Calu3 (cell line): ENCODE results near the gene ADAMTS5. TPM values are rescaled to one million over a fixed set of nuclear protein-coding genes. Genes with fewer than 3 reads are reported as not detected.

Experiments
- BruUV-seq: library from RNA; stranded (reverse); fragments of 400-500 nt; replicated peaks from 2 replicates; lab custom pipeline; 2021; lab: Mats Ljungman, UMichigan
- CTCF ChIA-PET: fragments of 300-600 bp; sonication (Branson Sonifier 250); formaldehyde crosslinking; loops from one replicate; lab custom pipeline; 2022; ENCODE audit warnings: antibody characterized with exemption; lab: Charles Lee
- DNase-seq: peaks from one replicate; pipeline ENCODE4 v3.0.0; 2022
- H3K27ac Mint-ChIP-seq: one replicate; pipeline ENCODE4 v1.8.0; 2022; ENCODE audit warnings: mixed read lengths; ENCODE audit not compliant: unreplicated experiment
- H3K27me3 Mint-ChIP-seq: one replicate; pipeline ENCODE4 v1.8.0; 2022; ENCODE audit warnings: mixed read lengths; ENCODE audit not compliant: unreplicated experiment
- H3K36me3 Mint-ChIP-seq: one replicate; pipeline ENCODE4 v1.8.0; 2022; ENCODE audit warnings: mild to moderate bottlenecking, moderate library complexity, mixed read lengths; ENCODE audit not compliant: insufficient read depth, unreplicated experiment
- H3K4me1 Mint-ChIP-seq: one replicate; pipeline ENCODE4 v1.8.0; 2022; ENCODE audit warnings: mild to moderate bottlenecking, low read depth, mixed read lengths; ENCODE audit not compliant: unreplicated experiment
- H3K4me3 Mint-ChIP-seq: one replicate; pipeline ENCODE4 v1.8.0; 2022; ENCODE audit warnings: mild to moderate bottlenecking, low read depth, moderate library complexity, mixed read lengths; ENCODE audit not compliant: unreplicated experiment
- H3K9me3 Mint-ChIP-seq: one replicate; pipeline ENCODE4 v1.8.0; 2022; ENCODE audit warnings: low read depth, mixed read lengths; ENCODE audit not compliant: unreplicated experiment
- CTCF ChIP-seq: fragments of 200-600 bp; IDR thresholded peaks from one replicate; pipeline ENCODE4 v1.8.0; 2022; ENCODE audit warnings: antibody characterized with exemption; ENCODE audit not compliant: unreplicated experiment
- intact Hi-C: fragments of 100-400 bp; cut with micrococcal nuclease; formaldehyde crosslinking; loops from one replicate; pipeline ENCODE4 v1.10.0; 2022; ENCODE audit not compliant: unreplicated experiment
- total RNA-seq: library from RNA; stranded (reverse); gene quantifications from 2 replicates; pipeline ENCODE4 v1.2.3, GENCODE V29; 2022

The ADAMTS5 gene
- total RNA-seq, 1 experiment from 2014 or later: not detected

GRCh38 chr21:26956216-26956615, 10.7 kb downstream of the ADAMTS5 start:
- no peaks in the 10 kb centered on the region for H3K36me3 Mint-ChIP-seq
- CTCF ChIA-PET: no interaction called here
- DNase-seq: no peak
- H3K27me3 Mint-ChIP-seq: no peaks in the 10 kb centered on the region
- intact Hi-C loops: no loop called here
- no peak for TF ChIP-seq CTCF
- BruUV-seq: no TSS peak
- H3K4me3 Mint-ChIP-seq: no peak overlapping the region
- no peak overlapping the region for H3K27ac Mint-ChIP-seq
- H3K4me1 Mint-ChIP-seq: no peaks in the 10 kb centered on the region
- H3K9me3 Mint-ChIP-seq: no peaks in the 10 kb centered on the region

- Mint-ChIP-seq H3K4me3 (no peak overlapping the region), H3K27me3 (no peaks in the 10 kb centered on the region), H3K4me1 (no peaks in the 10 kb centered on the region), H3K9me3 (no peaks in the 10 kb centered on the region), H3K27ac (no peak overlapping the region), H3K36me3 (no peaks in the 10 kb centered on the region)
- no peak for DNase-seq
- TF ChIP-seq CTCF: no peak
- intact Hi-C loops: no loop called here
- CTCF ChIA-PET: no interaction called here
- no TSS peak for BruUV-seq
Measured at GRCh38 chr21:26954662-26955121, 12.2 kb downstream of the ADAMTS5 start.

GRCh38 chr21:26952374-26953066, 14.4 kb downstream of the ADAMTS5 start:
- Mint-ChIP-seq H3K36me3 (no peaks in the 10 kb centered on the region), H3K9me3 (no peaks in the 10 kb centered on the region), H3K4me3 (no peak overlapping the region), H3K27me3 (no peaks in the 10 kb centered on the region), H3K4me1 (no peaks in the 10 kb centered on the region), H3K27ac (no peak overlapping the region)
- TF ChIP-seq CTCF: no peak
- no TSS peak for BruUV-seq
- no peak for DNase-seq
- intact Hi-C loops: no loop called here
- CTCF ChIA-PET: no interaction called here

GRCh38 chr21:26949830-26950229, 17.1 kb downstream of the ADAMTS5 start:
- H3K4me3 Mint-ChIP-seq: no peak overlapping the region
- H3K36me3 Mint-ChIP-seq: no peaks in the 10 kb centered on the region
- intact Hi-C loops: no loop called here
- H3K27ac Mint-ChIP-seq: no peak overlapping the region
- H3K9me3 Mint-ChIP-seq: no peaks in the 10 kb centered on the region
- peaks cover 15% of the 10 kb centered on the region for H3K27me3 Mint-ChIP-seq
- no peak for TF ChIP-seq CTCF
- no TSS peak for BruUV-seq
- H3K4me1 Mint-ChIP-seq: peaks cover 11% of the 10 kb centered on the region
- CTCF ChIA-PET: no interaction called here
- no peak for DNase-seq
